BLaER1 (cell line): ENCODE data around the gene REN.

Source experiments
- H3K27ac ChIP-seq: shearing (Covaris generic); formaldehyde crosslinking; 2 replicates; pipeline ENCODE4 v1.8.1; 2022
- H3K27me3 ChIP-seq: shearing (Covaris generic); formaldehyde crosslinking; 2 replicates; pipeline ENCODE4 v1.8.1; 2022
- H3K36me3 ChIP-seq: shearing (Covaris generic); formaldehyde crosslinking; 2 replicates; pipeline ENCODE4 v1.8.1; 2022
- H3K4me1 ChIP-seq: shearing (Covaris generic); formaldehyde crosslinking; 2 replicates; pipeline ENCODE4 v1.8.1; 2022
- H3K4me2 ChIP-seq: shearing (Covaris generic); formaldehyde crosslinking; 2 replicates; pipeline ENCODE4 v1.8.1; 2022
- H3K4me3 ChIP-seq: shearing (Covaris generic); formaldehyde crosslinking; 2 replicates; pipeline ENCODE4 v1.8.1; 2022
- H3K9ac ChIP-seq: shearing (Covaris generic); formaldehyde crosslinking; 2 replicates; pipeline ENCODE4 v1.8.1; 2022
- H3K9me3 ChIP-seq: shearing (Covaris generic); formaldehyde crosslinking; 2 replicates; pipeline ENCODE4 v1.8.1; 2022
- H4K20me1 ChIP-seq: shearing (Covaris generic); formaldehyde crosslinking; 2 replicates; pipeline ENCODE4 v1.8.1; 2022
- Cebpa-rat ChIP-seq: shearing (Covaris generic); IDR thresholded peaks from 2 replicates; pipeline ENCODE4 v1.8.1; 2022

REN gene

DNA sequence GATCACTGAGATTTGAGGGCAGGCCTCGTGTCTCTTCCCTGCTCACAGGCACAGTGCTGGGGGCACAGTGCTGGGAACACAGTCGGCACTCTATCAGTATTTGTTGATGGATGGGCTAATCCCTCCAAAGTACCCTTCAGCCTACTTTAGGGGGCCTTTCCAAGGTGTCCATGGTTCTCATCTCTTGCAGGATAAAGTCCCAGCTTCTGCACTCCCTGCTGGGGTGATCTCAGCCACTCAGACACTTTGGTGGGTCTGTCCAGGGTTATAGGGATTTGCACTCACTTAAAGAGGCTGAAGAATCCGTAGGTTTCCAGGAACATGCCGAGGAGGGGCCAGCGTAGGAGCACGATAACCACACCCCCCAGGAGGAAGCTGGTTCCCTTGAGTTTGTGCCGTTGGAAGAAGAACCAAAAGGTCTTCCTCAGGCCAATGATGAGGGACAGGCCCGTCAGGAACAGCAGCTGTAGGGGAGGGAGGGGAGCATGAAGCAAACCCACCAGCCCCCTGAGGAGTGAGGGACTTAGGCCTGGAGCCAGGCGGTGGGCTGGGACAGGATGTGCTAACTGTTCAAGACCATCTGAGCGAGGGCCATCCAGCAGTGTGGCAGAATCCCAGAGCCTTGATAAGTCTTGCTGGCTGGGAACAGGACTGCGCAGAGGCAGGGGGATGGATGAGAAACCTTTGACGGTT is 35.4 kb upstream of the REN start:
- no peak overlapping the region for H3K4me3 ChIP-seq
- H3K4me1 ChIP-seq: peaks cover 34% of the 10 kb centered on the region
- TF ChIP-seq Cebpa-rat: no peak
- H3K36me3 ChIP-seq: no peaks in the 10 kb centered on the region
- H3K27me3 ChIP-seq: no peaks in the 10 kb centered on the region
- H3K4me2 ChIP-seq: no peak overlapping the region
- H3K9ac ChIP-seq: no peak overlapping the region
- H4K20me1 ChIP-seq: no peaks in the 10 kb centered on the region
- no peak overlapping the region for H3K27ac ChIP-seq
- H3K9me3 ChIP-seq: no peaks in the 10 kb centered on the region

DNA sequence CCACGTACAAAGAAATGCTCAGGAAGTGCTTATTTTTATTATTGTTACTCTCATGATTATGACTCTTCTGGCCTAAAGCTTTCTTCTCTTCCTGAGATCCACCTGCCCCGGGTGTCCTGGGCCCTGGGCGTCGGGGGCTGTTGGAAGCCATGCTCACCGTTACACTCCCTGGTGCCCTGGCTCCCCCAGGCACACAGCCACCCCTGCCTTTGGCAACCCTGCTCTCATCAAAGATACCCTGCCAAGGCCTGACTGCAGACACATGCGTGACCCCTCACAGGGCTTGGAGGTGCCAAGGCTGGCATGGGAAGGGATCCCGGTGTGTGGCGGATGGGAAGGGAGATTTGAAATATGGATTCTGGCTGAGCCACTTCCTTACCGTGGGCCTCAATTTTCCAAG is 33.4 kb upstream of the REN start:
- no peaks in the 10 kb centered on the region for H3K9me3 ChIP-seq
- no peaks in the 10 kb centered on the region for H3K27me3 ChIP-seq
- no peaks in the 10 kb centered on the region for H4K20me1 ChIP-seq
- peaks cover 53% of the 10 kb centered on the region for H3K4me1 ChIP-seq
- H3K27ac ChIP-seq: no peak overlapping the region
- H3K4me2 ChIP-seq: peak overlapping the region; percentile 76
- H3K36me3 ChIP-seq: no peaks in the 10 kb centered on the region
- no peak for TF ChIP-seq Cebpa-rat
- no peak overlapping the region for H3K9ac ChIP-seq
- H3K4me3 ChIP-seq: no peak overlapping the region

DNA sequence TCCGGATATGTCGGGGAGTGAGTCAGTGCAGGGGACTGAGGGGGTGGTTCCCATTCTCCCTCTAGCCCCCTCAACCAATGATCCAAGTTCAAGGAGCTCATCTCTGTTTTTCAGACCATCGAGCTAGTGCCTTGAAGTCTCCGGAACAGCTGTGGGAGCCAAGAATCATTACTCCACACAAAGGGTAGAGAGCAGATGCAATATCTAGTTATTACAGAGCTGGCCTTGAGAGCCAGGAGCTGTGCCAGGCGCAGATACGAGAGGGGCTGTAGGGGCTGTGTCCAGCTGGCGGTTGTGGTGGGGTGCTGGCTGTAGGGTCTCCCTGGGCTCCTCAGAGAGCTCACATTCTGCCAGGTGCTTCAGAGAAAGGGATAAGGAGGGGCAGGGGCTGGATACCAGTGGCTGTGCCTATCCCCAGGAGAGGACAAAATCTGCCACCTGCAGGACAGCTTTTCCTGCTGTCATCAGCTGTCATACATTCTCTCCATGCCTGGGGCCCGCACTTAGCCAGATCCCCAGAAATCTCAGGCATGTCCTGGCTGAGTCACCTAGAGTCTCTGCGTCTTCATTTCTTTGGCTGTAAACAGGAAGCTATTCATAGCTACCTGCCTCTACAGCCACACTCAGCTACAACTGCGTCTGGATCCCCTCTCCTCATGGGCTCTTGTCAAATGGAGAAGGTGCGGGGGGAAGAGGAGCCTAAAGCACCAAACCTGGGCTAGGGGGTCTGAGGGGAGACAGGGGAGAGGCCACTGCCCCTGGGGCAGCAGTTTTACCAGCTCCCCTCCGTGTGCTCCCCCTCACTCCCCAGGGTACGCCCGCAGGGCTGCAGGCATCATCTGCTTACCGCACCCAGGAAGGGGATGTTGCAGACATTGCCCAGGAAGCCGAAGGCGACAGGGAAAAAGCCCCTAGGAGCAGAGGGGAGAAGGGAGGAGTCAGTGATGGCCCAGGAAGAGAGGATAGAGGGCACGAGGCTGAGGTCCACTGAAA is 32.5 kb upstream of the REN start:
- Histone ChIP-seq H3K4me1 (peaks cover 62% of the 10 kb centered on the region), H3K9ac (no peak overlapping the region; the same call in 1 of the 2 replicates), H3K36me3 (no peaks in the 10 kb centered on the region), H3K4me3 (no peak overlapping the region), H3K27me3 (no peaks in the 10 kb centered on the region), H3K9me3 (no peaks in the 10 kb centered on the region), H4K20me1 (no peaks in the 10 kb centered on the region), H3K4me2 (peak overlapping the region; percentile 76), H3K27ac (no peak overlapping the region)
- TF ChIP-seq Cebpa-rat: no peak

DNA sequence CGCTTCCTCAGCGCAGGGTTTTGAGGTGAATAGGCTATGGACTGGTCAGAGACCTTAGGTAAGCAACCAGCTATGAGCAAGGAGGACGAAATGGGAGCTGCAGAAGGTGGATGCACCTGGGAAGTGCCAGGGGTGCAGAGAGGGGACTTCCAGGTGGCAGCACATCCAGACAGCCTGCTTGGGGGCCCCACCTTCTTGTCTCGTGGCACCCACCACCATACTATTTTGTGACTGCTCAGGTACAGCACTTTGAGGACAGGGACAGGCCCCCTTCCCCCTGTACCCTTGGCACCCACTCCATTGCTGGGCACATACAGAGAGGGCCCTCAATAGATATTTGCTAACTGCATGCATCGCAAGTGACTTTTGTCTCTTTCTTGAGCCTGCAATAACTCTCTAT is 30.9 kb upstream of the REN start:
- peak overlapping the region; percentile 84 for H3K4me2 ChIP-seq
- no peaks in the 10 kb centered on the region for H4K20me1 ChIP-seq
- H3K4me3 ChIP-seq: no peak overlapping the region
- no peaks in the 10 kb centered on the region for H3K36me3 ChIP-seq
- peaks cover 78% of the 10 kb centered on the region for H3K4me1 ChIP-seq
- H3K9ac ChIP-seq: no peak overlapping the region
- H3K27me3 ChIP-seq: no peaks in the 10 kb centered on the region
- no peak for TF ChIP-seq Cebpa-rat
- no peaks in the 10 kb centered on the region for H3K9me3 ChIP-seq
- H3K27ac ChIP-seq: no peak overlapping the region

DNA sequence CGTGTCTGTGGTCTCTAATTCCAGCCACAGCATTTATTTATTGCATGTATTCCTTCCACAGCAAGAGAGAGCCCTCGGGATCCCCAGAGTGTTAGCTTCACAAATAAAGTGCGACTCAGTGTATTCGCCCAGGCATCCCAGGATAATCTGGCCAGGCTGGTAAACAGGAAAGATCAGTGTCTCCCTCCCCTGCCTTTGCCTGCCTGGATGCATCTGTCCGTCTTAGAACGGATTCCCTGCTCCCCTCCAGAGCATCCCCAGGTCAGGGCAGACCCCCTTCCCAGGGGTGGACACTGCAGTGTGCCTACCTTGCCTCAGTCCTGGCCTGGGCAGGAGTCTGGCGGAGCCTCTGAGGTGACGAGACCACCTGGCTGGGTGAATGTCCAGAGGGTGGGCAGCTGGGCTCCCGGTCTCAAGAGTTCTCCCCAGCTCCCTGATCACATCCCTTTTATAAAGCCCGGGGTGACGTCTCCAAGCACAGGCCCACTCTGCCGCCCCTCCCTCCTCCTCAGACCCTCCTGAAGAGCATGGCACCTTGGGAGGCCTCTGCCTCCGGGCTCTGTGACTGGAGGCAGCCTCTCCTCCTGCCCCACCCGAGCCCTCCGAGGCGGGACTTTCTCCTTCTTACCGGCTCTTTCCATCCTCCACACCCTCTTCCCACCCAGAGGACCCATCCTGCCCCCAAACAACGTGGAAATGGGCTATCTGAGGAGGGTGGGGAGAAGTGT is 30.1 kb upstream of the REN start, which contains the start of gene KISS1:
Gene KISS1 (minus strand): TSS at position 424 of the 728 bp plus-strand sequence. CDS start 3,615 bp downstream, outside the sequence.
- Histone ChIP-seq H3K27ac (no peak within 1 kb of the TSS), H3K9ac (no peak within 1 kb of the TSS), H3K4me2 (peak within 1 kb of the TSS; percentile 84), H4K20me1 (no peaks in the 10 kb centered on the region), H3K4me3 (no peak within 1 kb of the TSS), H3K36me3 (no peaks in the 10 kb centered on the region), H3K4me1 (peaks cover 86% of the 10 kb centered on the region), H3K9me3 (no peaks in the 10 kb centered on the region), H3K27me3 (no peaks in the 10 kb centered on the region)
- TF ChIP-seq Cebpa-rat: no peak

DNA sequence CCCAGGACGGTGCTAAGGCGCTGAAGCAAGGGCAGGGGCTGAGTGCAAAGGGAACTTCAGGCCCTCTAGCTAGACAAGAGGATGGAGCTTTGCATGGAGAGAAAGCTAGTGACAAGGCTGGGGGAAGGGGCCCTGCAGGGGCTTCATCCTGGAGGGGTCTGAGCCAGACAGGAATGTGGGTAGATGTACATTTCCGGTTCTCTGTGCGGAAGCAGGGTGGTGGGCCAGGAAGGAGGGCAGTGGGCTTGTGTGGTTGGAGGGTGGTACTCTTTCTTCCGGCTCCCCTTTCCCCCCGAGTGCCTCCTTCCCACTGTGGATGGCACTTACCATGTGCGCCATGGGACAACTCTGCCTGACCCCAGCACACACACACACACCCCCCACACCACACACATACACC is 28.6 kb upstream of the REN start:
- Histone ChIP-seq H3K4me3 (no peak overlapping the region), H3K9me3 (no peaks in the 10 kb centered on the region), H3K4me1 (peaks cover 99% of the 10 kb centered on the region), H4K20me1 (no peaks in the 10 kb centered on the region), H3K9ac (peak overlapping the region; percentile 35; the same call in 1 of the 2 replicates), H3K4me2 (peak overlapping the region; percentile 84), H3K36me3 (no peaks in the 10 kb centered on the region), H3K27me3 (no peaks in the 10 kb centered on the region), H3K27ac (peak overlapping the region; percentile 59)
- no peak for TF ChIP-seq Cebpa-rat

DNA sequence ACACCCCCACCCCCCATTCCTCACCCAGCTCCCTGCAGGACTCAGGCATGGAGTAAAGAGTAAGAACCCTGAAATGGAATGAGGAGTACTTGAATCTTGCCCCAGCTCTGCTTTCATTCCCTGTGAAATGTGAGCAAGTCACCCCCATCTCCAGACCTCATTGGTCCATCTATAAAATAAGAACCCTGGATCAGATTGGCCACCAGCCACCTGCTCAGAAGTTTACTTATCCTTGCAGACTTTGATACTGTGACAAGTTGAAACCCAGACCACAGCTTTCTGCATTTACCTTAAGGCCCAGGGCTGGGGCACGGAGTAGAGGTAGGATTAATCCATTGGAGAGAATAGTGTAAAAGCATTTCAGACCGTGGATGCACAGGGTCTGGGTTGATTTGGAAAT is 27.9 kb upstream of the REN start:
- Histone ChIP-seq H3K27me3 (no peaks in the 10 kb centered on the region), H3K9ac (no peak overlapping the region), H3K27ac (peak overlapping the region; percentile 59), H3K4me3 (no peak overlapping the region), H3K4me2 (peak overlapping the region; percentile 84), H4K20me1 (no peaks in the 10 kb centered on the region), H3K4me1 (peaks cover 99% of the 10 kb centered on the region), H3K9me3 (no peaks in the 10 kb centered on the region), H3K36me3 (no peaks in the 10 kb centered on the region)
- no peak for TF ChIP-seq Cebpa-rat

DNA sequence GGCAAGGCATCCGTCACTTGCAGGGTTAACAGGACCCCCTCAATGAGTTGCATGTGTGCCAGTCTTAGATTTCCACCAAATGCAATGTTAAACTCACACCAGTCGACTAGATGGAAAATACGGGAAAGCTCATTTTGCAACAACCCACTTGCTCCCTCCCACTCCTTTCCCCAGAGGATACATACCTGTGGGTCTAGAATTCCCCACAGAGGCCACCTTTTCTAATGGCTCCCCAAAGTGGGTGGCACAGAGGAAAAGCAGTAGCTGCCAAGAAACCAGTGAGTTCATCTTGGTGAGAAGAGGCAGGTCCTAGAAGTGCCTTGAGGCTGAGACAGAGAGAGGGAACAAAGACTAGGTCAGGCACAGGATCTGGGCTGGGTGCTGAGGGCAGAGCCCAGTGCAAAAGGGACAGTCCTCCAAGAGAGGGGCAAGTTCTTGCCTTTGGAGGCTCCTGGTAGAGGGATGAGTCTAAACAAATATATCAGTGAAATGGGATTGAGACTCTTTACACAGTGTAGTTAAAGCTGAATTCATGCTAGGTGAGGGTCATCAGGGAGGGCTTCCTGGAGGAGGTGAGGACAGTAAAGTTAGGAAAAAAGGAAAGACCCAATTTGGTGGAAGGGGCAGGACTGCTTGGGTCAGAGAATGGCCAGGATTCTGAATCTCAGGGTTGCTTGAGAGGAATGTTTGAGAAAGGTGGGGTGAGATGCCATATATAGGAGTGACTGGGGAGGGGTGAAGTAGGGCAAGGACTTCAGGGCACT is 26.6 kb upstream of the REN start:
- no peaks in the 10 kb centered on the region for H3K27me3 ChIP-seq
- peaks cover 99% of the 10 kb centered on the region for H3K4me1 ChIP-seq
- no peaks in the 10 kb centered on the region for H3K9me3 ChIP-seq
- H3K36me3 ChIP-seq: no peaks in the 10 kb centered on the region
- no peak for TF ChIP-seq Cebpa-rat
- H4K20me1 ChIP-seq: no peaks in the 10 kb centered on the region
- no peak overlapping the region for H3K9ac ChIP-seq
- H3K4me3 ChIP-seq: no peak overlapping the region
- H3K4me2 ChIP-seq: peak overlapping the region; percentile 84
- H3K27ac ChIP-seq: no peak overlapping the region

DNA sequence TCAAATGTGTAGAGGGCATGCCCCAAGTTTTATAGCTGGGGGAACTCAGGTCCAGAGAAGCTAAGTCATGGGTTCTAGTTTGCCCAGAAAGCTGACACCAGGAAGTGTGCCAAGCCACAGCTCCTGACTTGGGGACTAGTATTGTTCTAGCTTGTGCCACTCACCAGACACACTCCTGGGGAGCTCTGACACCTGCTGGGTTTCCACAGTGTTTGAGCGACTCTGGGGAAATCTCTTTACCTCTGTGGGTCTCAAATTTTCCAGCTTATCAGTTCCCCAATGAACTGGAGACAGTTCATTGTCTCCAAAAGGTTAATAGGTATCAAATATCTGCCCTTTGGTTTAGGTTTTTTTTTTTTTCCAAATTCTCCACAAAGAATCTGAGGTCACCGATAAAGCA is 25.9 kb upstream of the REN start:
- H3K27me3 ChIP-seq: no peaks in the 10 kb centered on the region
- no peak overlapping the region for H3K4me3 ChIP-seq
- H3K36me3 ChIP-seq: no peaks in the 10 kb centered on the region
- no peak overlapping the region for H3K27ac ChIP-seq
- peaks cover 93% of the 10 kb centered on the region for H3K4me1 ChIP-seq
- H3K9ac ChIP-seq: no peak overlapping the region
- H3K9me3 ChIP-seq: no peaks in the 10 kb centered on the region
- H3K4me2 ChIP-seq: peak overlapping the region; percentile 84
- no peak for TF ChIP-seq Cebpa-rat
- H4K20me1 ChIP-seq: no peaks in the 10 kb centered on the region
